PFSK-1 (cell line): Measurements from ENCODE around the gene PLEKHN1. TPM values are rescaled to one million over a fixed set of nuclear protein-coding genes. Genes with fewer than 3 reads are reported as not detected.

Experiments used
- FOXP2 ChIP-seq: optimal IDR thresholded peaks from 2 replicates; pipeline ENCODE3; 2011; ENCODE audit warnings: borderline replicate concordance, control low read depth, inconsistent platforms; ENCODE audit not compliant: insufficient read depth; ENCODE audit errors: extremely low read length, extremely low read depth
- POLR2AphosphoS5 ChIP-seq: IDR thresholded peaks from 2 replicates; pipeline ENCODE4 v1.6.1; 2012; ENCODE audit warnings: low read depth, mild to moderate bottlenecking, control low read depth, low read length, moderate library complexity
- REST ChIP-seq, 2 experiments: IDR thresholded peaks; 2 replicates each; pipeline versions ENCODE4 v1.6.1 to v1.8.0; 2011 to 2012; ENCODE audit warnings: low read depth in 2 of 2, low read length in 2 of 2, control low read depth in 1 of 2, inconsistent platforms in 1 of 2, mild to moderate bottlenecking in 1 of 2, moderate library complexity in 1 of 2; ENCODE audit not compliant: insufficient read depth in 1 of 2
- SIN3A ChIP-seq: IDR thresholded peaks from 2 replicates; pipeline ENCODE4 v1.6.1; 2012; ENCODE audit warnings: mild to moderate bottlenecking, low read length, moderate library complexity, borderline replicate concordance; ENCODE audit not compliant: insufficient read depth
- TAF1 ChIP-seq: IDR thresholded peaks from 2 replicates; pipeline ENCODE4 v1.6.1; 2012; ENCODE audit warnings: low read length, control low read depth, borderline replicate concordance; ENCODE audit not compliant: insufficient read depth
- polyA plus RNA-seq: library from polyadenylated mRNA; unstranded; fragments of >200 nt; gene quantifications from one replicate; pipeline ENCODE4 v1.2.1, GENCODE V29; 2012; ENCODE audit warnings: low read depth, missing spikeins; ENCODE audit not compliant: insufficient read length

Gene PLEKHN1, protein sequence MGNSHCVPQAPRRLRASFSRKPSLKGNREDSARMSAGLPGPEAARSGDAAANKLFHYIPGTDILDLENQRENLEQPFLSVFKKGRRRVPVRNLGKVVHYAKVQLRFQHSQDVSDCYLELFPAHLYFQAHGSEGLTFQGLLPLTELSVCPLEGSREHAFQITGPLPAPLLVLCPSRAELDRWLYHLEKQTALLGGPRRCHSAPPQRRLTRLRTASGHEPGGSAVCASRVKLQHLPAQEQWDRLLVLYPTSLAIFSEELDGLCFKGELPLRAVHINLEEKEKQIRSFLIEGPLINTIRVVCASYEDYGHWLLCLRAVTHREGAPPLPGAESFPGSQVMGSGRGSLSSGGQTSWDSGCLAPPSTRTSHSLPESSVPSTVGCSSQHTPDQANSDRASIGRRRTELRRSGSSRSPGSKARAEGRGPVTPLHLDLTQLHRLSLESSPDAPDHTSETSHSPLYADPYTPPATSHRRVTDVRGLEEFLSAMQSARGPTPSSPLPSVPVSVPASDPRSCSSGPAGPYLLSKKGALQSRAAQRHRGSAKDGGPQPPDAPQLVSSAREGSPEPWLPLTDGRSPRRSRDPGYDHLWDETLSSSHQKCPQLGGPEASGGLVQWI
- 0.19 TPM for polyA plus RNA-seq

DNA sequence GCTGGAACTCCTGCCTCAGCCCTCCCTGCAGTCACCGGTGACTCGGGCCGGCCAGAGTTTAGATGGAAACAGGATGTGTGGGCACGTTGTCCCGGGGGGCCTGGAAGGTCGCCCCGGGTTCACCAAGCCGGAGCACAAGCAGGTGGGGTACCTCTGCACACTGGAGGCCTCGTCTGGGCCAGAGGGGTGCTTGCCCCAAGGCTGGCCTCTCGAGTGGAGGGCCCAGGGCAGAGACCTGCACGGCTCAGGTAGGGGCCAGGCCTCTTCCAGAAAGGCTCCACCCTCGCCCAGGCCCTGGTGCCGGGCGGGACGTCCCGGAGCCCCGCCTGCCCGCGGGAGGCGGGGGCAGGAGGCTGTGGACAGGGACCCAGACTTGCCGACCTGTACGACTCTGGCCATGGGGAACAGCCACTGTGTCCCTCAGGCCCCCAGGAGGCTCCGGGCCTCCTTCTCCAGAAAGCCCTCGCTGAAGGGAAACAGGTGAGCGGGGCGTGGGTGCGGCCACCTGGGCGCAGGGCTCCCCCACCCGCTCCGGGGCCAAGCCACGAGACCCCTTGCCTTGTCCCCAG lies at the start of gene PLEKHN1:
Gene PLEKHN1, plus strand, starts transcription at position 348 of the 569 bp plus-strand sequence. Its CDS starts 50 bp downstream, at position 398.
- TF ChIP-seq REST (IDR thresholded peaks at IDR 0.05; ENCODE audit: insufficient read depth in 1 of 2, low read depth in 2 of 2, low read length in 2 of 2) (no peak), POLR2AphosphoS5 (no peak), SIN3A (no peak), FOXP2 (no peak), TAF1 (no peak)

DNA sequence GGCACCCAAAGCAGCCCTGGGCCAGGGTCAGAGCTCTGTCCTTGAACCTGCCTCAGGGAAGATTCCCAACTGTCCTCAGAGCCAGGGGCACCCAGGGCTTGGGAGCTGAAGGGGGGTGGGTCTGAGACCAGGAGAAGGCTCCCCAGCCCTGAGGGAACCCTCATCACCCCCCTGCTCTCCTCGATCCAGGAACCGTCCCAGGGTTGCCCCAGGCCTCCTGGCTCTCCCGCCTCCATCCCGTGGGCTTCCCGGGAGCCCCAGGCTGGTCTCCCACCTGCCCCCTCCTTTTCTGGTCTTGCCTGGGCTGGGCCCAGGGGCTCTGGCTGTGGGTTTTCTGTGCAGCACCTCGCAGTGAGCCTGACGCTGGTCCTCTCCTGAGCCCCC lies 49.2 kb upstream of the PLEKHN1 start:
- TF ChIP-seq SIN3A (no peak), REST (IDR thresholded peaks at IDR 0.05; ENCODE audit: insufficient read depth in 1 of 2, low read depth in 2 of 2, low read length in 2 of 2) (no peak), POLR2AphosphoS5 (0 out of 2 replicates have a peak, but pooled peaks have one; percentile 10), FOXP2 (no peak), TAF1 (no peak)

DNA sequence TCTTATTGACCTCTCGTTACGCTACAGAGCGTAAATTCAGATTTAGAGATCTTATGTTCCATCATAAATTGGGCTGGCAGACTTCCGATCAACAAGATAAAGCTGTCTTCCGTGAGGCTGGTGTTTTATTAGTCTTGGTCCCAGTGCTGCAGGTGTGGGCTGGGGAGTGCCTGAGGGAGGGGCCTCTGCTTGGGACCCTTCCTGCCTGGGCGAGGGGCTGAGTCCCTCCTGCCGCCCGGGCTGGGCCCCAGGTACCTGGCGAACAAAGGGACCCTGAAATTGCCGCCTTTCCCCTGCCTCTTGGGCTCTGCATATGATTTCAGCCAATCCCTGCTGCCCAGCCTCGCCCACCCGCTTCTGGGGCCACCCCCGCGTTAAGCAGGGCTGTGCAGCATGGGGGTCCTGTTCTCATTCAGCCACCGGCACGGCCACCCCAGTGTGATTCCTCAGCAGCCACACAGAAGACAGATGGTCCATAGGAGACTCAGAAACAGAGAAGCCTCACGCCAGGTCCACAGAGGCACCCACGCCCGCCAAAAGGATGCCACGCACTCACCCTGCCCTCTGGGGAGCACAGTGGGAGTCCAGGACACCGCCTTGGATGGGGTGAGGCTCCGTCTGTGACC lies 48.7 kb upstream of the PLEKHN1 start:
- TF ChIP-seq TAF1 (no peak), SIN3A (no peak), POLR2AphosphoS5 (no peak), REST (IDR thresholded peaks at IDR 0.05; ENCODE audit: insufficient read depth in 1 of 2, low read depth in 2 of 2, low read length in 2 of 2) (no peak), FOXP2 (no peak)

GRCh38 chr1:918353-918752 lies 47.9 kb upstream of the PLEKHN1 start:
- TF ChIP-seq REST (IDR thresholded peaks at IDR 0.05; ENCODE audit: insufficient read depth in 1 of 2, low read depth in 2 of 2, low read length in 2 of 2) (no peak), TAF1 (no peak), POLR2AphosphoS5 (no peak), SIN3A (no peak), FOXP2 (no peak)
